NCI-H1436 treated with DMSO at 0.1 percent for 48 hours (cell line): ENCODE results near the gene RIC8A.

ENCODE experiments used
- DNase-seq: peaks from one replicate; lab custom pipeline; 2025; lab: John Stamatoyannopoulos, UW

RIC8A gene

GRCh38 chr11:250274-250673, 42.8 kb downstream of the RIC8A start:
- DNase-seq, result no peak

DNA sequence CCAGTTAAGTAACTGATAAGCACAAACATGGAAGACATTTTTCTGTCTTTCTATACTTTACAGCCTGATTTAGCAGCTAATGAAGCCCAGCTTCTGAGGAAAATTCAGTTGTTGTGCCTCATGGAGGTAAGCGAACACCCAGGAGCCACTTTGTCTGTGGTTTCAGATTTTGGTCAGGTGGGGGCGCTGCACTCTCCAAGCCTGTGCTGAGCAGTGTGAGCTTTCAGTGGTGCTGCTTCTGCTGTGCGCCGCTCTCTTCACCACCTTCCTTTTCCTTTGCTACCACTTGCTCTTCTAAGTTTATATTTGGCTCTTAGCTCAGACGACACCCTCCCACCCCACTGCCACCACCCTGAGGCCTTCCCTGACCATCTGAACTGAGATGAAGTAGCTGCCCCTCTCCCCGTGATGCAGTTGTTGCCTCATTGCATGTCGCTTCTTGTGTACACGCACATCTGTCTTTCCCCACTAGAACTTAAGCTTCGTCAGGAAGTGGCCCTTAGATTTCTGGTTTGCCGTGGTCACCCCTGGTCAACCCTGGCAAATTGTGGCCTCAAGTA, 43.3 kb downstream of the RIC8A start:
- no peak for DNase-seq

- no peak for DNase-seq
Observed at GRCh38 chr11:251550-251949, 44.0 kb downstream of the RIC8A start.

DNA sequence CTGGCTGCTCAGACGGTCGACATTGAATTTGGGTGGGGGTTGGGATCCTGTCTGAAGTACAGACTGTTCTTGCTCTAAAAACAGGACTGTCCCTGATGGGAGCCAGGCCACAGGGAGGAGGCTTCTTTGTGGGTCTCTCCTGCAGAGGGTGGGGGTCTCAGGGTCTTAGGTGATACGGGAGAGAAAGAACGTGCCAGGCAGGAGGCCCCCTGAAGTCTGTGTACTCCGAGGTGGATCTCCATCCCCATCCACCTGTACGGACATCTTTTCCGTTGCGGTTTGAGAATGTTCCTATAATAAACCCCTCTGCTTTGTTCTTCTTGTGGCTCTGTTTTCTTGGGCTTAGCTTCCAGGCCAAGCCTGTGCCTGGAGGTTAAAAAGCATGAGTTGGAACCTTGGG, 45.2 kb downstream of the RIC8A start:
- no peak for DNase-seq

DNA sequence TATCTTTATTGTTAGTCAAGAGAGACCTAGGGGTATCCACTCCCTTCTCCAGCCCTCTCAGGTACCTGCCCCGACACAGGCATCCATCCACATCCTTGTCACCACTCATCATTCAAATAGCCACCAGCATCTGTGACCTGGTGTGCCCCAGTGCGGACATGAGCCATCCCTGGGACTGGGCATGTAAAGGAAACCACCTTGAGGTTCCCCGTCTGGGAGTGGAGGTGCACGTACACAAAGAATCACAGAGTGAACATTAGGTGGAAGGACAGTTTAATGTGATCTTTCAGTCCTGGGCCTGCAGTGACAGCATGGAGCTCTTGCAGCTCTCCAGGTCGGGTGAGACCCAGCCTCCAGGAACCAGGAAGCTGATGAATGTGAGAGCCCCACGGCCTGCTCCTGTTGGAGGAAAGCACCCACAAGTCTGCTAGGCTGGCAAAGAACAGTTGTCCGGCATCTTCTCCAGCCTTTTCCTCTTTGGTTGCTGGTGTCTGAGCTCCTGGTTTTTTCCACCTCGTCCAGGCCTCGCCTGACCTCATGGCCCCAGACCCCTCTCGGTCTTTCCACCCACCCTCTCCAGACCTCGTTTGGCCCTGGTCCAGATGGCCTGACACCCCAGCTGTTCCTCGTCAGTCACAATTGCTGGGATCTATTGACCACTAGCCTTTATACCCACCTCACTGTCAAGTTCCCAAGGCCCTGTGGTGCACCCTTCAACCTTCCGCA, 45.8 kb downstream of the RIC8A start:
- no peak for DNase-seq

DNA sequence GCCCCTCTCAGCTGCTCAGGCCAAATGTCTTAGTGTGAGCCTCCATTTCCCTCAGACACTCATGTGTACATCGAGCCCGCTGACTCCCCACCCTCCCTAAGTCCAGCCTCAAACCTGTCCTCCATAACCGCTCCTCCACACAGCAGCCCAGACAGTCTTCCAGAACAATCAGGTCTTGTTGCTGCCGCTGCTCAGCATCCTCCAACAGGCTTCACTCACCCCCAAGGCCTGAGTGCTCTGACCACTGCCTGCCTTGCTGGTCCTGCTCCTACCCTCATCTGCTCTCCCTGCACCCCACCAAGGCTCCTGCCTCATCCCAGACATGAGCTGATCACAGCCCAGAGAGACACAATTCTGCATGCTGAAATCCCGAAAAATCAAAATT, 46.4 kb downstream of the RIC8A start:
- DNase-seq, result no peak

GRCh38 chr11:255176-255575, 47.7 kb downstream of the RIC8A start:
- no peak for DNase-seq

- no peak for DNase-seq
Observed at GRCh38 chr11:255816-256215, 48.3 kb downstream of the RIC8A start.

DNA sequence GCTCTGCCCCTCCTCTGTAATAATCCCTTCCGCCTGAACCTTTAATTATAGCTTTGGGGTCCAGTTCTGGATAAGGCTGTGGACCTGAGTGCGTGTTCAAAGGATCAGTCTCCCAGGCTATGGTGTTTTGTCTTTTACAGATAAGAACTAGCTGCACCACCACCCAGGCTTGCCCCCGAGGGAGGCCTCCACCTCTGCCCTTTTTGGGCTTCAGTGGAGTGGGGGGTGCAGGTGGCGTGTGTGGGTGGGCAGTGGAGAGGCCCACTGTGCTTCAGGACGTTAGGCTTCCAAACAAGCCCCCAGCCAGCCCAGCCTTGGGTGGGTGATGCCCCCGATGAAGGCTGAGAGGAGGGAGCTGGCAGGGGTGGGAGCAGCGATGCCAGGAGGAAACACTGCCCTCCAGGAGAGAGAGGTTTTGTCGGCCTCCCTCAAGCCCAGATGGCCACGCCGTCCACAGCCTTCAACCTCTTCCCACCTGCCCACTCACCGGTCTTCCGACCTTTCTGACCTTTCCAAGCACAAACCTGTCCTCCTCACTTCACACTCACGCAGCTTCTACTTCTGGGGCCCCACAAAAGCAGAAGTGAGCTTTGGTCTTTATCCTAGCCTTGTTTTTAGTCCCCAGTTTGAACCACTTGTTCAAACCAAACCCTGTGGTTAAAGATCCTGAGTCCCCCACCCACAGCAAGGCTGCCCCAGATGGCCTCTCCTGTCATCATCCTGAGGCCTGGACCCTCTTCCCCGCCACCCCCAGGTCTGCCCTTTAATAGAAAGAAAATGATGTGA, 49.6 kb downstream of the RIC8A start:
- no peak for DNase-seq

GRCh38 chr11:257766-258493, 50.4 kb downstream of the RIC8A start:
- no peak for DNase-seq

DNA sequence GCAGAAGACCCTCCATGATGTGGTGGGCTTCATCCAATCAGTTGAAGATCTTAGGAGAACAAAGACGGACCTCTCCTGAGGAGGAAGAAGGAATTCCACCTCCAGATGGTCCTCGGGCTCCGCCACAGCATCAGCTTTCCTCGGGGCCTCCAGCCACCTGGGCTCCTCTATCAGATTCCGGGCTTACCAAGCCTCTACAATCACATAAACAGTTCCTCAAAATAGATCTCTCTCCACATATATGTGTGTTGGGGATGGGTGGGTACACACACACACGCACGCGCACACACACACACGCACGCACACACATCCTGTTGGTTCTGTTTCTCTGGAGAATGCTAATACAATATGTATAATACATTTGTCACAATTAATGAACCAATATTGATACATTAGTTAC, 51.9 kb downstream of the RIC8A start:
- DNase-seq, result no peak

GRCh38 chr11:261624-262023, 54.1 kb downstream of the RIC8A start:
- no peak for DNase-seq
